ENCODE data around the gene ARHGAP45. TPM values are rescaled to one million over a fixed set of nuclear protein-coding genes. Genes with fewer than 3 reads are reported as not detected.

ARHGAP45 gene
- total and polyA plus RNA-seq, 9 of the 15 experiments (the other 6 are each of a cell fraction or from before 2014, with no cell fraction given), result 0.08 to 22.1 (median 4.2) TPM

- TF ChIP-seq ZNF561 (CRISPR knock-in tag; conservative IDR thresholded peaks at IDR 0.05), result no peak
- TF ChIP-seq JUND (IDR thresholded peaks at IDR 0.05; ENCODE audit: borderline replicate concordance, low read depth, low read length), result peak; percentile 77
- TF ChIP-seq JUND (tag; IDR thresholded peaks at IDR 0.05; ENCODE audit: borderline replicate concordance, low read depth, low read length), result no peak; the same call in 2 of the 3 replicates
- TF ChIP-seq E4F1 (CRISPR knock-in tag; IDR thresholded peaks at IDR 0.05; ENCODE audit: borderline replicate concordance), result no peak
- no peak for TF ChIP-seq KAT7 (CRISPR knock-in tag; IDR thresholded peaks at IDR 0.05; ENCODE audit: borderline replicate concordance)
- TF ChIP-seq ZNF740 (CRISPR knock-in tag; IDR thresholded peaks at IDR 0.05), result no peak
- no peak for TF ChIP-seq ZNF740 (tag; IDR thresholded peaks at IDR 0.05)
- no peak for TF ChIP-seq MLX (CRISPR knock-in tag; conservative IDR thresholded peaks at IDR 0.05)
- no peak for TF ChIP-seq FOXP4 (CRISPR knock-in tag; IDR thresholded peaks at IDR 0.05; ENCODE audit: borderline replicate concordance)
- no peak for TF ChIP-seq KLF16 (IDR thresholded peaks at IDR 0.05)
- TF ChIP-seq SMAD1 (IDR thresholded peaks at IDR 0.05; ENCODE audit: low read depth, low read length, partially characterized antibody), result no peak
- no peak for TF ChIP-seq KHSRP (IDR thresholded peaks at IDR 0.05)
- TF ChIP-seq KAT8 (IDR thresholded peaks at IDR 0.05; ENCODE audit: low read depth), result no peak
- no peak for TF ChIP-seq ILF3 (IDR thresholded peaks at IDR 0.05; ENCODE audit: borderline replicate concordance)
- peak; percentile 93 for TF ChIP-seq CREB3L1 (IDR thresholded peaks at IDR 0.05; ENCODE audit: borderline replicate concordance, low read depth)
- TF ChIP-seq ZNF644 (tag; IDR thresholded peaks at IDR 0.05; ENCODE audit: low read depth), result no peak
- peak; percentile 58; the same call in 1 of the 2 replicates for TF ChIP-seq TOE1 (IDR thresholded peaks at IDR 0.05; ENCODE audit: borderline replicate concordance)
- TF ChIP-seq TOE1 (CRISPR knock-in tag; IDR thresholded peaks at IDR 0.05; ENCODE audit: borderline replicate concordance, low read depth), result no peak
- no peak for TF ChIP-seq ZNF695 (CRISPR knock-in tag; IDR thresholded peaks at IDR 0.05)
These were observed 28.2 kb downstream of the ARHGAP45 start, which contains the start of gene POLR2E (continued) for GRCh38 chr19:1094978-1095701.
